CD14-positive monocyte (primary cell): ENCODE data around the gene OBSCN. TPM values are rescaled to one million over a fixed set of nuclear protein-coding genes. Genes with fewer than 3 reads are reported as not detected.

Source experiments
- DNase-seq, 3 donors: peaks; one replicate each; pipeline ENCODE4 v3.0.0-alpha.2; 2011 to 2022
- H2AFZ ChIP-seq: 2 replicates; pipeline ENCODE4 v1.6.0; 2012; ENCODE audit warnings: mild to moderate bottlenecking, low read depth, low read length, inconsistent platforms; ENCODE audit not compliant: insufficient read depth, poor library complexity, severe bottlenecking
- H3K27ac ChIP-seq, 2 donors: 1 replicate in 1 of 2; 2 replicates in 1 of 2; pipeline ENCODE4 v1.5.1; 2012 to 2013; ENCODE audit warnings: low read length in 2 of 2, control low read depth in 1 of 2, inconsistent platforms in 1 of 2, low read depth in 1 of 2, mild to moderate bottlenecking in 1 of 2
- H3K27me3 ChIP-seq, 2 donors: one replicate each; pipeline versions ENCODE4 v1.6.0 to v1.6.1; 2011 to 2013; ENCODE audit warnings: low read length in 2 of 2; ENCODE audit not compliant: control insufficient read depth in 2 of 2, insufficient read depth in 2 of 2
- H3K36me3 ChIP-seq, 2 donors: replicated peaks in 1 of 2; 1 replicate in 1 of 2; 2 replicates in 1 of 2; pipeline versions ENCODE4 v1.5.1 to v1.6.1; 2012 to 2013; ENCODE audit warnings: low read length in 2 of 2, control low read depth in 1 of 2, inconsistent platforms in 1 of 2, mild to moderate bottlenecking in 1 of 2; ENCODE audit not compliant: insufficient read depth in 2 of 2, control insufficient read depth in 1 of 2
- H3K4me1 ChIP-seq, 2 donors: 1 replicate in 1 of 2; 2 replicates in 1 of 2; pipeline versions ENCODE4 v1.5.1 to v1.6.1; 2012 to 2013; ENCODE audit warnings: low read length in 2 of 2, control low read depth in 1 of 2, inconsistent platforms in 1 of 2, mild to moderate bottlenecking in 1 of 2, moderate library complexity in 1 of 2; ENCODE audit not compliant: insufficient read depth in 2 of 2, control insufficient read depth in 1 of 2
- H3K4me2 ChIP-seq: replicated peaks from 2 replicates; pipeline ENCODE3; 2012; ENCODE audit warnings: low read length, moderate library complexity, mild to moderate bottlenecking; ENCODE audit not compliant: poor library complexity, severe bottlenecking; ENCODE audit errors: extremely low read depth
- H3K4me3 ChIP-seq, 3 experiments: fragments of 200-600 bp in 1 of 3; sonication (generic) in 1 of 3; replicated peaks in 1 of 3; 1 replicate in 2 of 3; 2 replicates in 1 of 3; pipeline ENCODE4 v1.5.1; 2011 to 2013; ENCODE audit warnings: low read length in 3 of 3, mild to moderate bottlenecking in 3 of 3, control low read depth in 2 of 3, low read depth in 2 of 3, inconsistent platforms in 1 of 3, moderate library complexity in 1 of 3
- H3K79me2 ChIP-seq: 2 replicates; pipeline ENCODE4 v1.6.0; 2012; ENCODE audit warnings: mild to moderate bottlenecking, control low read depth, inconsistent platforms, low read length, moderate library complexity; ENCODE audit not compliant: insufficient read depth
- H3K9ac ChIP-seq: 2 replicates; pipeline ENCODE4 v1.6.0; 2017; ENCODE audit warnings: low read length, mild to moderate bottlenecking; ENCODE audit not compliant: insufficient read depth, poor library complexity, severe bottlenecking
- H3K9me3 ChIP-seq, 2 donors: replicated peaks in 1 of 2; 1 replicate in 1 of 2; 2 replicates in 1 of 2; pipeline versions ENCODE4 v1.5.1 to v1.6.1; 2012 to 2013; ENCODE audit warnings: low read length in 2 of 2, control low read depth in 1 of 2; ENCODE audit not compliant: control insufficient read depth in 1 of 2, insufficient read depth in 1 of 2
- H4K20me1 ChIP-seq: 2 replicates; pipeline ENCODE4 v1.6.0; 2012; ENCODE audit warnings: mild to moderate bottlenecking, low read length, control low read depth, moderate library complexity; ENCODE audit not compliant: insufficient read depth
- H3K27ac Mint-ChIP-seq, 7 donors: one replicate each; pipeline ENCODE4 v1.8.0; 2020; ENCODE audit warnings: mild to moderate bottlenecking in 7 of 7, mixed read lengths in 7 of 7, moderate library complexity in 6 of 7, inconsistent platforms in 2 of 7
- H3K27me3 Mint-ChIP-seq, 3 donors: one replicate each; pipeline ENCODE4 v1.8.0; 2021 to 2022; ENCODE audit warnings: low read depth in 3 of 3, mild to moderate bottlenecking in 3 of 3, mixed read lengths in 3 of 3, moderate library complexity in 3 of 3, inconsistent platforms in 1 of 3
- H3K36me3 Mint-ChIP-seq, 2 donors: one replicate each; pipeline ENCODE4 v1.8.0; 2020; ENCODE audit warnings: mixed read lengths in 2 of 2, inconsistent platforms in 1 of 2, mild to moderate bottlenecking in 1 of 2
- H3K4me1 Mint-ChIP-seq: one replicate; pipeline ENCODE4 v1.8.0; 2020; ENCODE audit warnings: mild to moderate bottlenecking, mixed read lengths
- H3K4me3 Mint-ChIP-seq, 2 donors: one replicate each; pipeline ENCODE4 v1.8.0; 2020; ENCODE audit warnings: mild to moderate bottlenecking in 2 of 2, mixed read lengths in 2 of 2, moderate library complexity in 1 of 2
- H3K9me3 Mint-ChIP-seq, 7 donors: one replicate each; pipeline ENCODE4 v1.8.0; 2020 to 2022; ENCODE audit warnings: mixed read lengths in 7 of 7, mild to moderate bottlenecking in 6 of 7, moderate library complexity in 6 of 7, inconsistent platforms in 2 of 7
- CTCF ChIP-seq: fragments of 200-600 bp; IDR thresholded peaks from one replicate; pipeline ENCODE4 v1.8.0; 2022; ENCODE audit warnings: antibody characterized with exemption, mild to moderate bottlenecking
- WGBS: methylation state at CpG from one replicate; pipeline ENCODE4 v1.1.5; 2013; ENCODE audit warnings: missing lambda C conversion rate; ENCODE audit not compliant: insufficient coverage; 5-methylcytosine and 5-hydroxymethylcytosine counted together
- intact Hi-C, 2 donors: fragments of 100-400 bp; cut with micrococcal nuclease; formaldehyde crosslinking; loops; one replicate each; pipeline versions ENCODE4 v1.15.0 to v1.15.1; 2023
- polyA plus RNA-seq, 3 donors: library from polyadenylated mRNA; depleted of rRNA in 1 of 3; unstranded in 2 of 3; stranded (reverse) in 1 of 3; fragments of 300-500 nt in 2 of 3; fragments of >200 nt in 1 of 3; fragmentation: Illumina TruSeq in 2 of 3; gene quantifications; 1 replicate in 2 of 3; 2 replicates in 1 of 3; pipeline ENCODE4 v1.2.3, GENCODE V29; 2012 to 2021

The OBSCN gene
- polyA plus RNA-seq, 3 donors: 0.57 to 1.5 (median 0.76) TPM

DNA sequence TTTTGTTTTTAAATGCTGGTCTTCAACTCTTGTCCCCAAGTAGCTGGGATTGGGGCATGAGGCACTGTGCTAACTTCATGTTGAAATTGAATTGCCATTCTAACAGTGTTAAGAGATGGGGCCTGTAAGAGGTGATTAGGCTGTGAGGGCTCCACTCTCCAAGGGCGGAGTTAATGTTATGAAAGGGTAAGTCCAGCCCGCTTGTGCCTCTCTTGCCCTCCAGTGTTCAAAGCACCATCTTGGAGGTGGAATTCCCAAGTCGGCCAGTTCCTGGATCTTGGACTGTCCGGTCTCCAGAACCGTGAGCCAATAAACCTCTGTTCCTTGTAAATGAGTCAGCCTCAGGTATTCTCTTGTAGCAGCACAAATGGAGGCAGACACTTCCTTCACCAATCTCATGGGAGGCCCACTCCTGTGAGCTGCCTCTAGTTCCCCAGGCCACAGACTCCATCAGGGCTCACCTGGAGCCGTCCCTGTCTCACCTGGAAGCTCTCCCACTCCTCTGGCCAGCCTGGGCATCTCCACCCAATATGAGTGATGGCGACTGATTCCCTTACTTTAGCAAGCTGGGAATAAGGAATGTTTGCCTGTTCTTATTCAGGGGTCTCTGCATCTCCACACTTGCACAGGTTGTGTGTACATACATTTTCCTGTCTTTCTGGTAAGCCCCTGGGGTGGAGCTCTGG, 26.7 kb upstream of the OBSCN start:
- Histone ChIP-seq H3K27ac (no peak overlapping the region), H3K4me2 (no peak overlapping the region), H3K4me3 (no peak overlapping the region), H3K36me3 (peaks cover 0 to 3% of the 10 kb centered on the region in 2 donors), H3K9ac (no peak overlapping the region), H3K79me2 (no peaks in the 10 kb centered on the region), H3K27me3 (no peaks in the 10 kb centered on the region), H2AFZ (no peak overlapping the region), H3K9me3 (no peaks in the 10 kb centered on the region), H3K4me1 (peaks cover 19 to 20% of the 10 kb centered on the region in 2 donors), H4K20me1 (no peaks in the 10 kb centered on the region)
- no peak for TF ChIP-seq CTCF
- Mint-ChIP-seq H3K27me3 (no peaks in the 10 kb centered on the region), H3K27ac (peak overlapping the region in 1 of 7 donors; percentile 41), H3K36me3 (peaks cover 0 to 6% of the 10 kb centered on the region in 2 donors), H3K4me3 (no peak overlapping the region), H3K4me1 (peaks cover 22% of the 10 kb centered on the region), H3K9me3 (no peaks in the 10 kb centered on the region)
- WGBS: 97% methylated on average over 3 of the region's 7 CpGs
- DNase-seq: no peak
- intact Hi-C loops: no loop called here

- H3K4me3 ChIP-seq: no peak overlapping the region
- 96% methylated on average over 7 of the region's 9 CpGs for WGBS
- H3K27me3 ChIP-seq: no peaks in the 10 kb centered on the region
- H3K79me2 ChIP-seq: no peaks in the 10 kb centered on the region
- H3K9ac ChIP-seq: no peak overlapping the region
- H3K36me3 ChIP-seq: peaks cover 0 to 3% of the 10 kb centered on the region in 2 donors
- DNase-seq: no peak
- H3K4me2 ChIP-seq: no peak overlapping the region
- intact Hi-C loops: no loop called here
- no peak overlapping the region for H2AFZ ChIP-seq
- H4K20me1 ChIP-seq: no peaks in the 10 kb centered on the region
- H3K27ac ChIP-seq: no peak overlapping the region
- Mint-ChIP-seq H3K4me1 (peaks cover 22% of the 10 kb centered on the region), H3K4me3 (no peak overlapping the region), H3K27me3 (no peaks in the 10 kb centered on the region), H3K27ac (peak overlapping the region in 1 of 7 donors; percentile 41), H3K9me3 (no peaks in the 10 kb centered on the region), H3K36me3 (peaks cover 0 to 6% of the 10 kb centered on the region in 2 donors)
- no peak for TF ChIP-seq CTCF
- no peaks in the 10 kb centered on the region for H3K9me3 ChIP-seq
- peaks cover 19 to 20% of the 10 kb centered on the region in 2 donors for H3K4me1 ChIP-seq
Observed at GRCh38 chr1:228181645-228182034, 26.2 kb upstream of the OBSCN start.
